ENCODE measurements around the gene AMTN.
"Not testable (repeated sequence)": the region's sequence is repeated elsewhere in the genome, so short reads cannot be mapped to it uniquely, and the experiment has no call there.

Gene AMTN

GRCh38 chr4:70530997-70531396, 12.6 kb downstream of the AMTN start:
- H3K4me3 ChIP-seq (replicated peaks in 1 of 2; ENCODE audit: low read depth in 2 of 2, low read length in 2 of 2), result no peak overlapping the region
- no peak for DNase-seq (ENCODE audit: low read depth in 2 of 2)
- no peak for TF ChIP-seq CTCF (IDR thresholded peaks at IDR 0.05; ENCODE audit: low read depth, low read length)

GRCh38 chr4:70531981-70532380, 13.6 kb downstream of the AMTN start:
- no peak overlapping the region for H3K4me3 ChIP-seq (replicated peaks in 1 of 2; ENCODE audit: low read depth in 2 of 2, low read length in 2 of 2)
- no peak for DNase-seq (ENCODE audit: low read depth in 2 of 2)
- TF ChIP-seq CTCF (IDR thresholded peaks at IDR 0.05; ENCODE audit: low read depth, low read length), result peak; percentile 17

GRCh38 chr4:70533211-70533610, 14.8 kb downstream of the AMTN start:
- DNase-seq (ENCODE audit: low read depth in 2 of 2), result no peak
- TF ChIP-seq CTCF (IDR thresholded peaks at IDR 0.05; ENCODE audit: low read depth, low read length), result no peak
- no peak overlapping the region for H3K4me3 ChIP-seq (replicated peaks in 1 of 2; ENCODE audit: low read depth in 2 of 2, low read length in 2 of 2)

- no peak for DNase-seq (ENCODE audit: low read depth in 2 of 2)
- no peak overlapping the region for H3K4me3 ChIP-seq (replicated peaks in 1 of 2; ENCODE audit: low read depth in 2 of 2, low read length in 2 of 2)
- no peak for TF ChIP-seq CTCF (IDR thresholded peaks at IDR 0.05; ENCODE audit: low read depth, low read length)
These were observed 15.4 kb downstream of the AMTN start for GRCh38 chr4:70533791-70534190.

- DNase-seq (ENCODE audit: low read depth in 2 of 2); H3K4me3 ChIP-seq (replicated peaks in 1 of 2; ENCODE audit: low read depth in 2 of 2, low read length in 2 of 2): not testable (repeated sequence)
These were observed 16.5 kb downstream of the AMTN start for GRCh38 chr4:70534886-70535285.

GRCh38 chr4:70538869-70539268, 20.5 kb downstream of the AMTN start:
- no peak overlapping the region for H3K4me3 ChIP-seq (replicated peaks in 1 of 2; ENCODE audit: low read depth in 2 of 2, low read length in 2 of 2)
- no peak for TF ChIP-seq CTCF (IDR thresholded peaks at IDR 0.05; ENCODE audit: low read depth, low read length)
- DNase-seq (ENCODE audit: low read depth in 2 of 2), result no peak

GRCh38 chr4:70544279-70544868, 26.0 kb downstream of the AMTN start:
- peak; percentile 59 for TF ChIP-seq CTCF (IDR thresholded peaks at IDR 0.05; ENCODE audit: low read depth, low read length)

More at GRCh38 chr4:70544279-70544868, 26.0 kb downstream of the AMTN start:
- DNase-seq (ENCODE audit: low read depth in 2 of 2), result peak; percentile 21 to 54
- no peak overlapping the region for H3K4me3 ChIP-seq (replicated peaks in 1 of 2; ENCODE audit: low read depth in 2 of 2, low read length in 2 of 2)

All from cardiac fibroblast (primary cell).